Measurements from ENCODE around the gene EIF4B. TPM values are rescaled to one million over a fixed set of nuclear protein-coding genes. Genes with fewer than 3 reads are reported as not detected.

The EIF4B gene
- total RNA-seq, 1 experiment from 2014 or later, result 713 TPM

- no peak overlapping the region for H2BK5ac ChIP-seq (ENCODE audit: insufficient read length, low read length)
- no peak overlapping the region for H3K27ac ChIP-seq (ENCODE audit: insufficient read length, low read depth, low read length)
- no peak overlapping the region for H3K56ac ChIP-seq (ENCODE audit: insufficient read length, low read depth, low read length)
- H3K4me1 ChIP-seq (ENCODE audit: insufficient read depth, low read length), result peaks cover 6% of the 10 kb centered on the region; the same call in 1 of the 2 replicates
- WGBS (ENCODE audit: extremely low coverage, insufficient read length, low lambda C conversion rate), result no CpG with 5 or more reads among the region's 5 CpGs
- no peak overlapping the region for H3K4ac ChIP-seq (ENCODE audit: low read depth, low read length)
- H4K20me1 ChIP-seq (ENCODE audit: control insufficient read depth, insufficient read depth, insufficient read length), result no peaks in the 10 kb centered on the region
- no peak overlapping the region for H3T11ph ChIP-seq (ENCODE audit: low read length)
- H2BK20ac ChIP-seq (ENCODE audit: low read depth, low read length, poor library complexity, severe bottlenecking), result no peak overlapping the region
- H3K18ac ChIP-seq (ENCODE audit: insufficient read length, low read depth, low read length), result no peak overlapping the region
- H2AFZ ChIP-seq (ENCODE audit: low read length), result no peak overlapping the region
- no peak overlapping the region for H3K23ac ChIP-seq (ENCODE audit: insufficient read length, low read depth, low read length)
- Mint-ChIP-seq H3K4me1 (peaks cover 9 to 16% of the 10 kb centered on the region in 2 experiments), H3K27ac (no peak overlapping the region; a peak in 1 of 7 replicates), H3K9me3 (no peaks in the 10 kb centered on the region), H3K4me3 (no peak overlapping the region), H3K27me3 (ENCODE audit: low read depth) (peaks cover 40% of the 10 kb centered on the region), H3K36me3 (ENCODE audit: insufficient read depth in 1 of 3, low read depth in 3 of 3) (peaks cover 6 to 7% (median 6%) of the 10 kb centered on the region in 3 experiments; a peak in 5 of 7 replicates)
- H2BK12ac ChIP-seq (ENCODE audit: insufficient read length, low read depth, low read length), result no peak overlapping the region
- no peak overlapping the region for H3K4me2 ChIP-seq (ENCODE audit: insufficient read depth, insufficient read length, low read length)
- H3K9ac ChIP-seq (ENCODE audit: extremely low read depth, insufficient read length, low read length), result no peak overlapping the region
- H3K27me3 ChIP-seq (ENCODE audit: insufficient read depth, low read length), result no peaks in the 10 kb centered on the region; the same call in 1 of the 2 replicates
- H2BK120ac ChIP-seq (ENCODE audit: low read depth, low read length, poor library complexity, severe bottlenecking), result no peak overlapping the region
- H2AK5ac ChIP-seq (ENCODE audit: insufficient read length, low read length), result no peak overlapping the region
- no peak overlapping the region for H4K91ac ChIP-seq (ENCODE audit: insufficient read length, low read depth, low read length)
- H3K79me2 ChIP-seq (ENCODE audit: insufficient read depth, low read length), result no peaks in the 10 kb centered on the region; the same call in 1 of the 2 replicates
- no peak overlapping the region for H4K8ac ChIP-seq (replicated peaks; ENCODE audit: insufficient read length, low read depth, low read length)
- H2BK15ac ChIP-seq (ENCODE audit: low read depth, low read length), result no peak overlapping the region
- H3K14ac ChIP-seq (ENCODE audit: insufficient read depth, low read length), result no peak overlapping the region
- no peak for TF ChIP-seq CTCF (conservative IDR thresholded peaks at IDR 0.05)
- H3K23me2 ChIP-seq (ENCODE audit: insufficient read length, low read depth, low read length, poor library complexity, severe bottlenecking), result no peaks in the 10 kb centered on the region
- H4K5ac ChIP-seq (ENCODE audit: insufficient read length, low read depth, low read length), result no peak overlapping the region
- H3K79me1 ChIP-seq (ENCODE audit: insufficient read depth, low read depth, low read length, poor library complexity, severe bottlenecking), result no peaks in the 10 kb centered on the region
- DNase-seq, result no peak
- no peaks in the 10 kb centered on the region for H3K9me3 ChIP-seq (ENCODE audit: control insufficient read depth, low read depth, low read length)
Observed at GRCh38 chr12:53056296-53056695, 50.0 kb downstream of the EIF4B start.
